GM21367 (cell line): ENCODE results near the gene MARCHF3.
"Not testable (repeated sequence)": the region's sequence is repeated elsewhere in the genome, so short reads cannot be mapped to it uniquely, and the experiment has no call there.

Experiments
- ATAC-seq: cut with Tn5 transposase; IDR thresholded peaks from one replicate; pipeline ENCODE4 v1.9.1; 2021; ENCODE audit not compliant: unreplicated experiment

MARCHF3 gene

DNA sequence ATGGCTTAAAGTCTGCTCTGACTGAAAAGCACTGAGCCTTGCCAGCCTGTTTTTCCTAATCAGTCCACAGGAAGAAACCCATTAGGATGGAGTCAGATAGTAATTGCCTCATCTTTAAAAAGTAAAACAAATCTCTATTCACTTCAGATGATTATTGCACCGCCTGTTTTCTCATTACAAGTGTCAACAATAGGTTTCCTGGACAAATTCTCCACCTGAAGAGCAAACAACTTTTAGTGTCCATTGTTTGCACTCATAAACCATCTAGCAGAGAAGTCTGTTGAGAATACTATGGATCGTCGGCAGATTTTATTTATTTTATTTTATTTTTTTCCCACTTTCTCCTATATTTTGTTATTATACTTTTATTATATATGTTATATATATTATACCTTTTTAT lies 22.7 kb upstream of the MARCHF3 start:
- ATAC-seq: no peak

DNA sequence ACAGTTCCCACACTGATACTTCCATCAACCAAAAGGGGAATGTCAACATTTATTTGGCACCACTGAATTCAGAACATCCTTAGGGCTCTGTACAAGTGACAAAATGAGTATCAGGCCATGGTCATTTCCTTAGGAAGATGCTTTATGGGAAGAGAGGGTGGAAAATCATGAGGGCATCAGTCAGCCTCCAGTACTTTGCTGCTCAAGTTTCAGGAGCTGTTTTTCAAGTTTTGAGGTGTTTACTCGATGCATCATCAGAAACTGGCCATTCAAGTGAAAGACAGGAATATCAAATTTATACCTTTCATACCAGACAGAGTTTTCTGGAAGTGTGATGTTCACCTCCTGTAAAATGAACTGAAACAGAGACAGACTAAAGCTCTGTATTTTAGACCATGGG lies 21.2 kb upstream of the MARCHF3 start:
- ATAC-seq: no peak

DNA sequence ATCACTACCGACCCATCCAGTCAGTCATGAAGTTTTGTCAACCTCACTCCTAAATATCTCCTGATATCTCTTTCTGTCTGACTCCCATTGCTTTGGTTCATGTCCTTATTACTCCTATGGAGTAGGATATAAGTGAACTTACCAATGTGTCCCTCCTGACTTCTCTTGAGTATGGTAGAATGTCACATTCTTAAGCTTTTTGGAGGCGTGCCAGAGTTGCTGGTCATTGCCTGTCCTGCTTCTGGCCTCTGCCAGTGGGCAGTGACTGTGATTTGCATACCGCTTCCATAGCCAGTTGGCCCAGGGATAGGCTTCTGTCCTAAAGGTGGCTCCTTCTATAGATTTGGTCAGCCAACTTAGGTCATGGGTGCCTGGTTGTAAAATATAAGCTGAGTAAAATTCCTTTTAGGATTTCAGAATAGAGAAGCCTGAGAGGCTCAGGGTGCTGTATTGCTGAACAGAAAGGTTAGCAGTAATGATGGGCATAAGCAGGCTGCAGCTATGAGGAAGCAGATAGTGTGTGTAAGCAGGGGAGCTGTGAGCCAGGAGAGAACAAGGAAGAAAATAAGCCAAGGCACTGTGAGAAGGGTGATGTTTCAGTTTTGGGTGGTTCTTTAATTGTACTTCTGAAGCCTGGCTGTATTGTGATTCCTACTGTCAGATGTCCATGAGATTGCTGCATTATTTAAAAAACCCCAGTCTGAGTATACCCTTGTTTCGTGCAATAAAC lies 16.1 kb upstream of the MARCHF3 start:
- ATAC-seq: no peak

DNA sequence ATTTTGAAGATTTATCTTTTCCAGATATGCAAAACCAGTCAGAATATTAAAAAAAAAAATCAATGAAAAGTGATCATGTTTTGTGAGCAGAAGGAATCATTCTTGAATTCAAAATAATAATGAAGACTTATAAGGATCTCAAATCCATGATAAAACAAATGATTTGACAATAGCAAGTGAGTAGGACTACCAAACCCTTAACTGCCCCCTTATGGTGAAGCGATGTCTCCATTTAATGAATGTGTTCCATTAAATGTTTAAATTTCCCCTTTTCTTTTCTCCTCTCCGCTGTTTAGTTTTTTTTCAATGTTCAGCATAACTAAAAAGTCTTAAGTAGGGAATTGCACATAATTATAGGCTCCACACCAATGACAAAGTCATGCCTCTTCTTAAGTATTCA lies 12.2 kb upstream of the MARCHF3 start:
- ATAC-seq: no peak

DNA sequence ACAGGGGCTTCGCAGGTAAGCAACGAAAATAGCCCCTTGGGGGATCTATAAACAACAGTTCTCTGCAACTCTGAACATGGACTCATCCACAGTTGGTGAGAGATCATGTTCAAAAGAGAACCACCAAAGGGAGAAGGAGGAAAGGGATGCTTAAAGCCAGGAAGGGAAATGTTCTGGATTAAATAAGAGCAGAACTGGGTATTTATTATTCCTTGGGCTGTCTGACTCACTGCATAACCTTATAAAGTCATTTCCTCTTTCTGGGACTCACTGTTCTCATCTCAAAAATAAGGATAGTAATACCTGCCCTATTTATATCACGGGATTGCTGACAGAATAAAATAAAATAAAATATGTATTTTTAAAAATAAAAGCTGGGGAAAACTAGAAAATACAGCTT lies 11.2 kb upstream of the MARCHF3 start:
- ATAC-seq: no peak

DNA sequence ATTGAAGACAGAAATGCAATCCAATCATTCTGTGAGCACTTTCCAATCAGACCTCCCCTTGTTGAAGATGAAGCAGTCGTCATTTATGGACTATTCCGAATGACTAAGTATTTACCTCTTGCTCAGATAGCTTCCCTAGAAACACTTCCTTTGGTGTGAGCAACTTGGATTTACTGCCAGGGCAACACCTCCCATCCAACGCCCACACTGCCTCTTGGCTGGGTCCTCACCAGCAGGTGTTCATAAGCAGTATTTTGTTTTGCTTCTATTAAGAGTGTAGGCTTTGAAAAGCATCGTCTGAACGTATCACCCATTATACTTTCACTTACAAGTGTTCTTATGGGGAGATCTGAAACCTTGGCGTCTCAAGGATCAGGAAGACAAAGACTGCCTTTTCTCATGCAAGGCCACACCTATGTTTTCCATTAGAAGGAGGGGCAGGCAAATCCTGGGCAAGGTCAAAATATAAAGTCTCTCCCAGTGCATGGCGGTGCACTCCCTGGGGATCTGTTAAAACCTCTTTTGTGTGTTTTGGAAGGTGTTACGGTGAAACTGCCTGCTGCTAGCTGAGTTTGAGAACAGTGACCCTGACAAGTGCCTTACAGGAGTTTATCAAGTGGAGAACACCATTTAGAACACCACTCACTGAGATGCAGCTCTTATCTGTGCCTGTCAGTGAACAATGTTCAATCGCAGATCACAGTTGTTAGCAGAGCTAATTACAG lies 10.6 kb upstream of the MARCHF3 start:
- ATAC-seq: no peak

DNA sequence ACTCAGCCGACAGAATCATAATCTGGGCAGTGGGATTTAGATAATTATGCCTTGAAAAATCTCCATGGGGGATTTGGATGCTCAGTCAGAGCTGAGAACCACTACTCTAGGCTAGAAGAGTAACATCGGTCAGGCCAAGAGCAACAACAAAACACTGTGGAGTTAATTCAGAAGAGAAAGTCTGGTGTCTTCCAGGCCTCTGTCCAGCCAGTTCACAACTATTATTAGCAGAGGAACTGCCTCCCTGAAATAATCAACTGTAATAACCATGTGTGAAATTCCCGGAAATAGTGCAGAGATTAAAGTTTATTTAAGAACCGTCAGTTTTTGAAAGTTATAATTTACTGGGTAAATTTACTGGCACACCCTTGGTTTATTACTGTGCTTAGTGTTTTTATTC lies 8.2 kb upstream of the MARCHF3 start:
- no peak for ATAC-seq

DNA sequence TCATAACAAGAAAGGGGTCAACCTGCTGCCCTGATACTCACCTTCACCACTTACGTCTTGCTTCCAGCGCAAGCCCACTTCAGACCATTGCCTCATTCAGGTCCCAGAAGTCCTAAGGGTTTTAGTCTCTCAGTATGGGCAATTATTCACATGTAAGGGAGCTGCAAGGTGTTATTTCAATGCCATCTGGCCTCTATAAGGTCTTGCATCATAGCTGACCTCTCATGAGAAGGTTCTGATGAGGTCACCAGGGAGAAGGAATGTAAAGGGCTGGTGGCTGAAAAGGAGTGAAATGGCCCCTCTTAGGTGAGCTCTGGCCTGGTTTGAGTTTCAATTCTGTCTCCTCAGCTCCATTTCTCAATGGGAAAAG lies 1.5 kb upstream of the MARCHF3 start:
- no peak for ATAC-seq

DNA sequence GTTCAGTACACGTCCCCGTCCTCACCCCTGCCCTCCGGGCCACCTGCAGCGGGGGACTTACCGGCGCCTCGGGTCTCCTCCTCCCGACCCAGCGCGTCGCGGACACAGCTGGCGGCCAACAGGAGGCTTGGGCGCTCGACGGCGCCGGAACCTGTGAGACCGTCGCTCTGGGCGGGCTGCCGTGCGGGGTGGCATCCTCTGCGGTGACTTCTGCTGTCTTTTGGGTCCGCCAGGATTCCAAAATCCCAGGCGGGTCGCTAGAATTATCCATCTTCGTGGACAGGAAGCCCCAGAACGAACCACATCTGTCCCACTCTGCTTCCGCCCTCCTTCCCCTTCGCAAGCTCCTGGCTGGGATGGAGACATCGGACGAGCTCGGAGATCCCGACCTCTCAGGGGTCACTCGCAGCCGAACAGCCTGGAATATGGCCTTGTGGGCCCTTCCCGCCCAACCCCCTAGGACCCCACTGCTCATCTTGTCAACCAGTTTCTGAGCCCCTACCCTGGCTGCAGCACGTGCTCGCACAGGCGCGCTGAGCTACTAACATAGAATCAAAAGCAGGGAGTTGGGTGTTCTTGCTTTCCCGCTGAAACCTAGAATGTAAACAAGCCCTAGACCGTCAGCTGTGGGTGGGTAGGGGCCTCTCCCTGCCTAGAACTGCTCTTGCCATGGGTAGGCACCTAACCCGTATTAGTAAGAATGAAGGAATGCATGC lies 947 bp upstream of the MARCHF3 start:
- peak; percentile 6 for ATAC-seq

DNA sequence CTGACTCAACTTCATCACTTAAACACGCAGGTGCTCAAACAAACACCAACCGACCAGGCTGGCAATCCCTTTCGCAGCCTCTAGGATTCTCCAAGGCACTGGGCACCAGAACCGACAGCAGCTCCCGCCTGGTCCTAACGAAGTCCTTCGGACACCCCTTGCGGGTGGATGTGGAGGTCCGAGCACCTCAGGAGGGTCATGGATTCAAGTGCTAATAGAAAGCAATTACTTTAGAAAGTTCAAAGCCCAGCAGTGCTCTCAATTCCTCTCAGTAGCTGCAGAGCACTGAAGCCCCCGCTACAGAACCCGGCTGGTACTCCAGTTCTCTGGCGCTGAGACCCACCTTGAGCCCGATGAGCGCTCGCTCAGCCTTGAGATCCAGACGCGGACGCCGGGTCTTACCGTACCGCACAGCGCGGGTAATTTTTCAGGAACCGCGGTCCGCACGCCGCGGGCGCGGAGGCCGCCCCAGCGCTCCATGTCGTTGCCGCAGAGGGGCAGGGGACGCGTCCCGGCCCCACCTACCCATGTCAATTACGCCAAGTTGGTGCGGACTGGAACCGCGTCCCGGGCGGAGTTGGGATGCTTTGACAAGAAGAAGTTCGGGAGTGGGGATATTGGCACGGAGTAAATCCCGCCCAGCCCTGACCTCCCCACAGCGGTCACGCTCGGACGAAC lies 638 bp downstream of the MARCHF3 start:
- no peak for ATAC-seq

DNA sequence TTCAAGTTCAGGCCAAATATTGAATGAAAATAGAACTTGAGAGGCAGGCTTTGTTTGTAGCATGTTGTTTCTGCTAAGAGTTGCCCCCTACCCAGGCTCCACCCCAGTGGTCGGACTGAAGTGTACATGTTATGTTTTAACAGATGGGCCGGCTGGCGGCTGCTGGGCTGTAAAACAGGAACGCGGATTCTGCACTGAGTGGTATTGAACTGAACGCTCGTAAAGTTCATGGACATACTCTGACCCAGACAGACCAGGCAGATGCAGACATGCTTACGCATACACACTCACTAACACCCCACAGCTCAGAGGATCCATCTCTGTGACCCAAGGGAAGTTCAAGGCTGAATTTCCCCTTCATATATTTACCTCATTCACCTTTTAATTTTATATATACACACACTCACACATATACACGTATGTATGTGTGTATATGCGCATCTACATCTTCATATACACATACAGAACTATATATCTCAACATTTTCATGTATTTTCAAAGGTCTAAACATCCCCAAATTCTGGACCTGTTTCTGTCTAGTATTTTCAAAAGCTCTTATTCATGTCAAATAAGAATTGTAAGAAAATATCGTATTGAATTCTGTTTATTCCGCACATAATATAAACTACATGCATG lies 1.4 kb downstream of the MARCHF3 start:
- ATAC-seq: no peak

DNA sequence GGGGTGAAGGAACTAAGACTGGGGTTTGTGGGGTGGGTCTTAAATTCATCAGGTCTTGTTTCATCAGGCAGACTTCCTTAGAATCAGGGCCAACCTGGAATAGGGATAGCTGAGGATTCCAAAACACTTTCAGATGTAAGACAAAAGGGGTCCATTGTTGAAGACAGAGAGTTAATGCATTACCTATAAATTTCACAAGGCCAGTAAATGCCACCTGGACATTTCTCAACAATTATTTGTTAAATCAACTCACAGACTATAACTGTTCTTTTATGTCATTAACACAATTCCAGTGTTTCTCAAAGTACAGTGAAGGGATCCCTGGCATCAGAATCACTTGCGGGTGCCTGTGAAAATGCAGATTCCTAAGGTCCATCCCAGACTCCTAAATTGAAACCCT lies 2.8 kb downstream of the MARCHF3 start:
- no peak for ATAC-seq

DNA sequence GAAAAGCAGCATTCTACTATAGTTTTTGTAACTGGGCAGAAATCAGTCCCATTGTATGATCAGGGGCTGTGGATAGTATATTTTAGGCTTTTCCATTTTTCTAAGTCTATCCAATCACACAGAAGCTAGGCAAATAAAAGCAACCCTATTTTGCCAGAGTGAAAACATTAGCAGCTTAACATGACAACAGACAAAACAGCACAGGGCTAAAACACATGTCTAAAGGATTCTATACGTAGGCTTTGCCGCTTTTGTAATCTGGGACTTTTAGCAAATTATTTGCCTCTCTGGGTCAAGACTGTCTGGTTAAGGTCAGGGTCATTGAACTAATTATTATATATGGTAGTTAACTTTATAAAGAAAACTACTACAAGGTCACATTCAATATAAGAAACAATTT lies 4.2 kb downstream of the MARCHF3 start:
- no peak for ATAC-seq

DNA sequence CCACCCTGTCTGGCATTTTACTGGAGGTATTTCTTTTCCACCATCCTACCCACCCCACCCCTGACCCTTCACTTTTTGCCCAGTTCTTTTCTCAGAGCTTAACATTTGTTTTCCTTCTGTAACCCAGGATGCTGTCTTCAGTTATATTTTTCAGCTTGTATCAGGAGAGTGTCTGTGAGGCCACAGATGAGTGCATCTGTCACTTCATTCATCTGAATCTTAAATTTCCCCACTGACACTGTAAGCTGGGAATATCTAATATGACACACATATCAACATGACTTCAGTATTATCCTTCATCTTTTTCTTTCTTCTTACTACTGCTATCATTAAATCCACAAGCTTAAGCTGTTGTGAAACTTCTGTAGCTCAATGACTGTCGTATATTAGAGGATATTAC lies 4.9 kb downstream of the MARCHF3 start:
- ATAC-seq: no peak

DNA sequence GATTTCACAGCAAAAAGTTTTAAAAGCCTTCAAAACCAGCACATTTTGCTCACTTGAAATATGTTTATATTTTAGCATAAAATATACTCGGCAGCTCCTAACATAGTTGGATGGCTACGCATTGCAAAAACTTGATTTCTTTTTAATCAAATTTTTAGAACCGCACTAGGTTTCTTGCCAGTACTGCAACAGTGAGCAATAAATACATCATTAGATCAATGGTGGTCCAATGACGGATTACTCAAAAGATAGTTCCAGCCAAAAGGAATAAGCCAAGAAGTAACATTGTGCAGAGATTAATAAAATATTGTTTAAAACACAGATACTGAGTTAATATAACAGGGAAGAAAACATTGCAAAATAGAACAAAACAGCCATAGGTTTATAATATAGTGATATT lies 5.5 kb downstream of the MARCHF3 start:
- no peak for ATAC-seq

DNA sequence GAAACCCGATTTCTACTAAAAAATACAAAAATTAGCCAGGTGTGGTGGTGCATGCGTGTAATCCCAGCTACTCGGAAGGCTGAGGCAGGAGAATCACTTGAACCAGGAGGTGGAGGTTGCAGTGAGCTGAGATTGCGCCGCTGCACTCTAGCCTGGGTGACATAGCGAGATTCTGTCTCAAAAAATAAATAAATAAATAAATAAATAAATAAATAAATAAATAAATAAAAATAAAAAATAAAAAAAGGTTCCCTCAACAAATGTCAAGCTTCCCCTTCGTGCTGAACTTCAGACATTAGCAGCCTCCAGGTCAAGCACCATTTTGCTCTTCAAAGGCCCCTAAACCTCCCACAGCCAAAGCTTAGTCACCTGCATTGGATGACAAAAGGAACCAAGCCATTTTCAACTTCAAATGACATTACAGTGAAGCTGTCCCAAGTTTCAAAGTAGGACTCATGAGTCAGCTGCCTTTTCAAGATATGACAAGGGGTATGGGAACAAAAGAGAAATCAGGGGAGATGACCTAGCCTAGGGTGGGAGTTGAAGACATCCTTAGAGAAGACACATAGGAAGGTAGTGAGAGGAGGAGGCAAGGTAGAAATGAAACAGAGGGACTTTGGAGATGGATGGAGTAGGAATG lies 6.7 kb downstream of the MARCHF3 start:
- not testable (repeated sequence) for ATAC-seq

DNA sequence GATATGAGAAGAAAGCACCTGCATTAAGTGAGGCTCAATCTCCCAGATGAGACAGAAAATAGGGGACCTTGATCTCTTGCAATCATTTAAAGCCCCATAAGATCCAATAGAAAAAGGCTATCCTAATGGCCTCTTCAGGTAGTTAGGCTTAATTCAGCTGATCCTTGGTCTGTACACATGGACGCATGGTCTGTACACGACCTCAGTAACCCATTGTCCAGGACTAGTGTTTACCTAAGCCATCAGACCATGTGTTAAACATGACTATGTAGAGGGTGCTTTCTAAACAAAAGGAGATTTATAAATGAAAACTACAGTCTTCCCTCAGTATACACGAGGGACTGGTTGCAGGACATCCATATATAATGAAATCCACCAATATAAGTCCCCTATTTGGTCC lies 7.5 kb downstream of the MARCHF3 start:
- no peak for ATAC-seq

DNA sequence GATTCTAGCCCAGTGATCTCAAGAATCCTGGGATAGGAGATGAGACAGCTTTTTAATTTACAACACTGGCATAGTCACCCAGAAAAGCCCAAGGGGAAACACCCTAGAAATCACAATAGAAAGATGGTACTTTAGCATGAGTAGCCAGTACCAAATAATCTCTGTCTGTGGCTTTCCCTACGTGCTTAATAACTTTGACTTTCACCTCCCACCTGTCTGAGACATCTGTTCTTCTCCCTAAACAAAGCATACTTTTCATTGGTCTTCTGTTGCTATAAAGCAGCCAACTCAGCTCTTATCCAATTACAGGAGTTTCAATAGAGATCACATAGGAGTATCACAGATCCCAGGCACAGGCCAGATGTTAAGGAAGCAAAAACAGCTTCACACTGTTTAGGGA lies 10.4 kb downstream of the MARCHF3 start:
- ATAC-seq: no peak

DNA sequence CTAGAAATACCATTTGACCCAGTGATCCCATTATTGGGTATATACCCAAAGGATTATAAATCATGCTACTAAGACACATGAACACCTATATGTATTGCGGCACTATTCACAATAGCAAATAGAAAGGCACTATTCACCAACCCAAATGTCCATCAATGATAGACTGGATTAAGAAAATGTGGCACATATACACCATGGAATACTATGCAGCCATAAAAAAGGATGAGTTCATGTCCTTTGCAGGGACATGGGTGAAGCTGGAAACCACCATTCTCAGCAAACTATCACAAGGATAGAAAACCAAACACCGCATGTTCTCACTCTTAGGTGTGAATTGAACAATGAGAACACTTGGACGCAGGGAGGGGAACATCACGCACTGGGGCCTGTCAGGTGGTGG lies 13.6 kb downstream of the MARCHF3 start:
- not testable (repeated sequence) for ATAC-seq

DNA sequence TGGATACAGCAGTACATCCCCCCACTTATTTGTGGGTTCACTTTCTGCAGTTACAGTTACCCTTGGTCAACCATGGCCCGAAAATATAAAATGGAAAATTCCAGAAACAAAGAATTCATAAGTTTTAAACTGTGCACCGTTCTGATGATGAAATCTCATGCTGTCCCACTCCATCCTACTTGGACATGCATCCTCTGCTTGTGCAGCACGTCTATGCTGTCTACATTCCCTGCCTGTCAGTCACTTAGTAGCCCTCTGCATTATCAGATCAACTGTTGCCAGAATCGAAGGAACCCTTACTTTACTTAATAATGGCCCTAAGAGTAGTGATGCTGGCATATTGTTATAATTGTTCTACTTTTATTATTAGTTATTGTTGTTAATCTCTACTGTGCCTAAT lies 14.6 kb downstream of the MARCHF3 start:
- no peak for ATAC-seq

DNA sequence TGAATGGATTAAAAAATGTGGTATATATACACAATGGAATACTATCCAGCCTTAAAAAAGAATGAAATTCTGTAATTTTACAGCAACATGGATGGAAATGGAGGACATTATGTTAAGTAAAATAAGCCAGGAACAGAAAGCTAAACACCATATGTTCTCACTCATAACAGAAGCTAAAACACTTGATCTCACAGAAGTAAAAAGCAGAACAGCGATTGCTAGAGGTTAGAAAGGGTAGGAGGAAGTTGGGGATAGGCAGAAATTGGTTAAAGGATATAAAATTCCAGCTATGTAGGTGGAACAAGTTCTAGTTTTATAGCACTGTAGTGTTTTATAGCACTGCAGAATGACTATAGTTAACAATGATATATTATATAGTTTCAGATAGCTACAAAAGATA lies 15.8 kb downstream of the MARCHF3 start:
- no peak for ATAC-seq
